ENCODE data around the gene APBB2.
"Not testable (repeated sequence)": the region's sequence is repeated elsewhere in the genome, so short reads cannot be mapped to it uniquely, and the experiment has no call there.

Gene APBB2

DNA sequence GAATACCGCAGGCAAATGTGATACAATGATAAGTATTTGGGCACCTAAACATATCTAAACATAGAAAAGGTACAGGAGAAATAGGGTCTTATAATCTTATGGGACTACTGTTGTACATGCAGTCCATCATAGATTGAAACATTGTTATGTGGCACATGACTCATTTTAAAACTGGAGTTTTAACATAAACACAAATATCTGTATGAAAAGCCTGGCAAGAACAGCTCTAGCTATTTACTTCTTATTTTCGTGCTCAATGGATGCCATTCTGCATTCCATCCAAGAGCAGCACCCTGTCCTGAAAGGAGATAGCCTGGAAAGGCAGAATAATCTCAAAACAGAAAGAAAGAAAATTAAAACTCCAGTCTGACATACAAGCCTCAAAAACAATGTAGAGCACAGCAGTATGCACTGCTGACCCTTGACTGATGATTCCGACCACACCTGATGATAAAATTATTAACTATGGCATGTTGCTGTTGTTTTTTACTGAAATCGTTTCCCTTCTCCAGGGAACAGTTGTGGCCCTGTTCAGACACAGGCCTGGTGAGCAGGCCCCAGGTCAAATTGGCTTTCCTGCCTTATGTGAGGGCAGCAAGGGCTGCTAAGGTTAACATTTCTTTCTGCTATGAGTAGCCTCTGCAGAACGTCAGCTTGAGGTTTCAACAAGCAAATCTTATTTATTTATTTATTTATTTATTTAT lies 152.7 kb downstream of the APBB2 start:
- no peak for DNase-seq (ENCODE audit: low read depth in 3 of 3)

DNA sequence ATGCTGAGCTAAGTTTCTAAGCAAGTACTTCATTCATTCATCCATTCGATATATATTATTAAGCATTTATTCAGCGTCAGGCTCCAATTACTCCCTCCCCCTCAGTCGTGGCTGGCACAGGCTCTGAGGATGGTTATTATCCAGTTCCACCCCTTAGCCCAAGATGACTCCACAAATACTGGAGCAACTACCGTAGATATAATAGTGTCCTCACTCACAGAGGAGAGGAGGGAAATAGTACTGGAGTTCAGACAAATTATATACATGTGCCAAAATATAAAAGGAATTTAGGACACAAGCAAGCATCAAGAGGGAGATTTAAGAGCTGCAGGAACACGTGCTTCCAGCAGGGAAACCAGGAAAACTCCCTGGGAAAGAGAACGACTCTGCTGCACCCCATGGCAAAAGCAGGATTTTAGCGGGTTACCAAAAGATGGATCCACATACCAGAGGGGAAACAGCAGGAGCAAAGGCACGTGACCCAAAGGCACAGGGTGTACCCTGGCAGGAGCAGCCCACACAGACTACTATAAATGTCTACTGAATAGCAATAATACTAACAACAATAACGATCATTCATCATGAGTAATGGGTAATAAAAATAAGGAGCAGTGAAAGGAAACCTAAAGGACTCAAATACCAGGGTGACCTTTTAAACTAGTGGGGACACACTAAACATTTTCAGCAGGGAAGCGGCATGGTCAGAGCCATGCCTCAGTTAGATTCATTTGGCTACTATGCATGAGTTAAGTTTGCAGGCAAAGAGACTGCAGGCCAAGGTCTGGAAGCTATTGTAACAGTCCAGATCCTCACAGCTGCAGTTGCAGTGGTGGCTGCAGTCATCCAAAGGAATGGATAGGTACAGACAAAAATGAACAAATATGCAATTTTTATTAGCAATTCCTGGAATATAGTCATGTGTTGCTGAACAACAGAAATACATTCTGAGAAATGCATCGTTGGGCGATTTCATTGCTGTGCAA lies 153.7 kb downstream of the APBB2 start:
- no peak for DNase-seq (ENCODE audit: low read depth in 3 of 3)

DNA sequence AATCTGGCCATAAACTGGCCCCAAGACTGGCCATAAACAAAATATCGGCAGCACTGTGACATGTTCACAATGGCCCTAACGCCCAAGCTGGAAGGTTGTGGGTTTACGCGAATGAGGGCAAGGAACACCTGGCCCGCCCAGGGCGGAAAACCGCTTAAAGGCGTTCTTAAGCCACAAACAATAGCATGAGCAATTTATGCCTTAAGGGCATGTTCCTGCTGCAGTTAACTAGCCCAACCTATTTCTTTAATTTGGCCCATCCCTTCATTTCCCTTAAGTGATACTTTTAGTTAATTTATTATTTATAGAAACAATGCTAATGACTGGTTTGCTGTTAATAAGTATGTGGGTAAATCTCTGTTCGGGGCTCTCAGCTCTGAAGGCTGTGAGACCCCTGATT lies 154.9 kb downstream of the APBB2 start:
- DNase-seq (ENCODE audit: low read depth in 3 of 3) = not testable (repeated sequence)

DNA sequence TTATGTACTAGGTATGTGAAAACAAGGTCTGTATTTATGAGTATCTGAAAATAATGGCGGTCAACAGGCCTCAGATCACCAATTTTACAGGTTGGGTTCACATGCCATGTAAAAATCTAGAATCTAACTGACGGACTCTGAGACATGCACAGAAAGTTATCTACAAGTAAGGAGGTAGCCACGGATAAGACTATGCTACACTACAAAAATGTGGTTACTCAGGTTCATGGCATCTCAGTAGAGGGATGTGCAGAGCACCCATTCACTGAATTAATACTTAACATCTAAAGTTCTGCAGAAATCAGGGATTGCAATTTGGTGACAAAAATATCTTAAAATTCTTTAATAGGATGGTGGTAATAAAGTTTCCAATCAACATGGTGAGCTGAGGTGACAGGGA lies 155.9 kb downstream of the APBB2 start:
- DNase-seq (ENCODE audit: low read depth in 3 of 3) = no peak

GRCh38 chr4:41057467-41057866 lies 156.9 kb downstream of the APBB2 start:
- DNase-seq (ENCODE audit: low read depth in 3 of 3) = no peak

- no peak for DNase-seq (ENCODE audit: low read depth in 3 of 3)
These were observed 162.1 kb downstream of the APBB2 start for GRCh38 chr4:41052287-41052686.

GRCh38 chr4:41050880-41051775 lies 163.2 kb downstream of the APBB2 start:
- DNase-seq (ENCODE audit: low read depth in 3 of 3) = no peak

DNA sequence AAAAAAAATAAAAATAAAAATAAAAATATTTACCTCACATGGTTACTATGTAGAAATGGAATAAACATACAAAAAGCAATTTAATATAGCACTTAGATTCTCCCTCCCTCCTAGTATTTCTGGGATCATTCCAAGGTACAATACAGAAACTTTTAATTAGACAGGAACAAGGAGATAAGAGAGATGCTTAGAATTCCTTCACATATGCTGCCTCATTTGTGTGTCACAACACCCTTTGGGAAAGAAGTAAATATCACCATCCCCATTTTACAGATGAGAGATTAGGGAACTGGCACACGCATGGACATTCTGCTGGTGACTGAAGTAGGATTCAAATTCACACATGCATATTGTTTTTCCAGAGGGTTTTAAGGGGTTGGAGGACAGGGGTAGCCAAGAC lies 164.2 kb downstream of the APBB2 start:
- DNase-seq (ENCODE audit: low read depth in 3 of 3) = no peak

GRCh38 chr4:41049176-41049575 lies 165.2 kb downstream of the APBB2 start:
- DNase-seq (ENCODE audit: low read depth in 3 of 3) = not testable (repeated sequence)

DNA sequence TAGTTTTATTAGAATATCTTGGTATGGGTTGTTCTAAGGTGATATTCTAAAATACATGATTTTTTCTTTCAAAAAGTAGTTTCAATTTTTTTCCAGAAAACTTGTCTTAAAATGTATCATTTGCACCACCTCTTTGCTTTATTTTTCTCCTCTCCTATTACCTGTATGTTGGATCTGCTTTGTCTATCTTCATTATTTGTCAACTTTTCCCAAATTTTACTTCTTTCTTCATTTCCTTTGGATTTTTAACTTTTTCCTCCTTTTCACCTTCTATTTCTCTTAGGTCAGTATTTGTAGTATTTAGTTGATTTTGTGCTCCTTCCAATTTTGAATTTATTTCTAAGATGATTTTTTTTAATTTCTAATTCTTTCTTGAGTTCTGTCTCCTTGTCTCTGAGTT lies 169.6 kb downstream of the APBB2 start:
- no peak for DNase-seq (ENCODE audit: low read depth in 3 of 3)

DNA sequence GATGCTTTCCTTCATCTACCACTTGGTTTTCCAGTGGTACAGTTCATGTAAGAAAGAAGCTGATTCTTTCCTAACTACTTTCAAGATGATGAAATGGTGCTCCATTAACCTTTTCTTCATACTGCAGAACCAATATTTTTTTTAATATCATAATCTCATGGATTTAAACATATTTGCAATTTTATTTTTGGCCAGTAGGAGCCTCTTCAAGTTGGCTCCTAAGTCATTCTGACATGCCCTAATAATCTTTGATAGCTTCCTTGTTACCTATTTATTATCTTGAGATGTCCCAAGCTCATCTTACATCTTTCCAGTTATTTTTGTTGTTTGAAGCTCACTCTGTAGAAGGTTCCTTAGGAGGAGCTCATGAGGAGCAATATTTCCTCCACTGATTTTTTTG lies 170.2 kb downstream of the APBB2 start:
- no peak for DNase-seq (ENCODE audit: low read depth in 3 of 3)

DNA sequence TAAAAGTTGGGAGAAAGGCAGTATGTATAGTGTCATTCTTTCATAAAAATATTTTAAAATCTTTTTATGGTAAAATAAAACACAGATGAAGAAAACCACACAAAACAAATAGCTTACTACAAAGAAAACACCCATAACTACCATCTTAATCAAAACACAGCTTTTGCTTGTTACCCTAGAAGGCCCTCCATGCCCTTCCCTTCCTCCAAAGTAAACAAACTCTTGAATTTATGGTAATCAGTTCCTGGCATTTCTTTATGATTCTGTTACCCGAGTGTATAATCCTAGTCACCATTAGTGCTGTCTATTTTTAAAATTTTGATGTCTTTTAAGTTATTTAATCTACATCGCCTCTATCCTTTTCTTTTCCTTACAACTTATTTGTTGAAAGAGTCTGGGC lies 170.9 kb downstream of the APBB2 start:
- no peak for DNase-seq (ENCODE audit: low read depth in 3 of 3)

GRCh38 chr4:41041551-41041950 lies 172.8 kb downstream of the APBB2 start:
- DNase-seq (ENCODE audit: low read depth in 3 of 3) = no peak

GRCh38 chr4:41039317-41039716 lies 175.0 kb downstream of the APBB2 start:
- no peak for DNase-seq (ENCODE audit: low read depth in 3 of 3)

DNA sequence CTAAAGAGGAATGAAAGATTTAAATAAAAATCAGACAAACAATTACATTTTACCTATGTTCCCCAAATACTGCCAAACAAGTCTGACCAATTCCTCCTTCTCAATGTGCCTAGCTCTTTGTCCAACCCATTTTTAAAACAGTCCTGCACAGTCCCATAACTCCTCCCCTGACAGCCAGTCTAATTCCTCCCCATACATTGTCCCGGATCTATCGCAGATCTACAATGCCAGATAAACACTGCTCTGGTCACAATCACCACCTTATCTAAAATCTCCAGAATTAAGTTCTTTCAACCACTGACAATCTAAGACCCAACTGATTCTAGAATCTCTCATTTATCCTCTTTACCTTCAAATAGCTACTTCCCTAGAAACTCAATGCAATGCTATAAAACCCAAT lies 176.0 kb downstream of the APBB2 start:
- DNase-seq (ENCODE audit: low read depth in 3 of 3) = no peak

GRCh38 chr4:41029098-41029497 lies 185.2 kb downstream of the APBB2 start:
- no peak for DNase-seq (ENCODE audit: low read depth in 3 of 3)

GRCh38 chr4:41028392-41029076 lies 185.8 kb downstream of the APBB2 start:
- no peak for DNase-seq (ENCODE audit: low read depth in 3 of 3)

GRCh38 chr4:41026971-41027370 lies 187.4 kb downstream of the APBB2 start:
- DNase-seq (ENCODE audit: low read depth in 3 of 3) = no peak

GRCh38 chr4:41025824-41026223 lies 188.5 kb downstream of the APBB2 start:
- no peak for DNase-seq (ENCODE audit: low read depth in 3 of 3)

- DNase-seq (ENCODE audit: low read depth in 3 of 3) = no peak
These were observed 189.5 kb downstream of the APBB2 start for GRCh38 chr4:41024556-41025491.
